CD4-positive, alpha-beta T cell treated with Interferon gamma for 1 hour (primary cell): ENCODE results near the gene SRSF11.

Experiments used
- DNase-seq: peaks from one replicate; pipeline ENCODE4 v3.0.0-alpha.2; 2020

Gene SRSF11

GRCh38 chr1:70222716-70223235 is 1.6 kb downstream of the SRSF11 start:
- no peak for DNase-seq

- no peak for DNase-seq
These were observed 3.8 kb downstream of the SRSF11 start for GRCh38 chr1:70224954-70225353.

GRCh38 chr1:70227439-70227838 is 6.3 kb downstream of the SRSF11 start:
- DNase-seq: no peak

GRCh38 chr1:70228670-70229069 is 7.5 kb downstream of the SRSF11 start:
- no peak for DNase-seq

- DNase-seq: no peak
These were observed 10.3 kb downstream of the SRSF11 start for GRCh38 chr1:70231475-70231874.

- no peak for DNase-seq
These were observed 13.6 kb downstream of the SRSF11 start for GRCh38 chr1:70234733-70235132.

- no peak for DNase-seq
These were observed 18.8 kb downstream of the SRSF11 start for GRCh38 chr1:70239940-70240339.

GRCh38 chr1:70247122-70247521 is 25.9 kb downstream of the SRSF11 start:
- DNase-seq: no peak

GRCh38 chr1:70247768-70248167 is 26.6 kb downstream of the SRSF11 start:
- no peak for DNase-seq

GRCh38 chr1:70248729-70249128 is 27.5 kb downstream of the SRSF11 start:
- no peak for DNase-seq

GRCh38 chr1:70256664-70257063 is 35.5 kb downstream of the SRSF11 start:
- DNase-seq: no peak

GRCh38 chr1:70264839-70265238 is 43.7 kb downstream of the SRSF11 start:
- no peak for DNase-seq

- DNase-seq: no peak
These were observed 44.8 kb downstream of the SRSF11 start for GRCh38 chr1:70265946-70266345.

- no peak for DNase-seq
These were observed 56.7 kb downstream of the SRSF11 start for GRCh38 chr1:70277875-70278274.

- DNase-seq: no peak
These were observed 57.5 kb downstream of the SRSF11 start for GRCh38 chr1:70278710-70279109.

GRCh38 chr1:70284366-70284765 is 63.2 kb downstream of the SRSF11 start:
- DNase-seq: no peak

- no peak for DNase-seq
These were observed 65.3 kb downstream of the SRSF11 start for GRCh38 chr1:70286453-70286852.

GRCh38 chr1:70288166-70288565 is 67.0 kb downstream of the SRSF11 start:
- no peak for DNase-seq

GRCh38 chr1:70290218-70290617 is 69.0 kb downstream of the SRSF11 start:
- no peak for DNase-seq

GRCh38 chr1:70293186-70293843 is 72.1 kb downstream of the SRSF11 start:
- DNase-seq: no peak

- DNase-seq: no peak
These were observed 74.6 kb downstream of the SRSF11 start for GRCh38 chr1:70295749-70296148.

GRCh38 chr1:70299472-70299871 is 78.3 kb downstream of the SRSF11 start:
- DNase-seq: no peak
